ENCODE results near the gene PNPLA2. TPM values are rescaled to one million over a fixed set of nuclear protein-coding genes. Genes with fewer than 3 reads are reported as not detected.

The PNPLA2 gene
- total RNA-seq, 1 experiment from 2014 or later = 66.5 TPM

GRCh38 chr11:797296-798092, 21.2 kb upstream of the PNPLA2 start:
- Mint-ChIP-seq H3K4me3 (peak overlapping the region; percentile 76), H3K27me3 (ENCODE audit: low read depth) (no peaks in the 10 kb centered on the region), H3K9me3 (no peaks in the 10 kb centered on the region), H3K4me1 (peaks cover 13% of the 10 kb centered on the region), H3K27ac (no peak overlapping the region), H3K36me3 (no peaks in the 10 kb centered on the region)
- POLR2A ChIA-PET = interaction anchor here (1.3 to 1.7 kb wide), 3 partner anchors 12 to 21 kb away, joined by 3 to 8 read pairs (median 4); partner anchors contain the start of genes GATD1 and RPLP2
- CTCF ChIA-PET = interaction anchor here (1.1 to 2.1 kb wide), 2 partner anchors 13 to 71 kb away, joined by 3 to 13 read pairs; no protein-coding TSS in a partner anchor
- peak; percentile 72 for DNase-seq (ENCODE audit: low spot score)
- ATAC-seq = peak; percentile 32
- TF ChIP-seq ZNF423 (CRISPR knock-in tag; IDR thresholded peaks at IDR 0.05) (peak; percentile 60; the same call in 1 of the 2 replicates), USF1 (CRISPR knock-in tag; IDR thresholded peaks at IDR 0.05) (no peak), NR3C1 (CRISPR knock-in tag; conservative IDR thresholded peaks at IDR 0.05; ENCODE audit: low read depth) (no peak), ARID4B (CRISPR knock-in tag; IDR thresholded peaks at IDR 0.05; ENCODE audit: borderline replicate concordance) (0 out of 2 replicates have a peak, but pooled peaks have one; percentile 7), ZNF416 (CRISPR knock-in tag; IDR thresholded peaks at IDR 0.05) (no peak), EMX1 (CRISPR knock-in tag; IDR thresholded peaks at IDR 0.05) (no peak), ETV6 (CRISPR knock-in tag; IDR thresholded peaks at IDR 0.05) (0 out of 2 replicates have a peak, but pooled peaks have one; percentile 12), OVOL2 (CRISPR knock-in tag; IDR thresholded peaks at IDR 0.05; ENCODE audit: borderline replicate concordance) (no peak), MYBL2 (CRISPR knock-in tag; IDR thresholded peaks at IDR 0.05) (0 out of 2 replicates have a peak, but pooled peaks have one; percentile 83), TEAD4 (CRISPR knock-in tag; IDR thresholded peaks at IDR 0.05) (no peak), ZNF671 (CRISPR knock-in tag; IDR thresholded peaks at IDR 0.05) (no peak)
- TF ChIP-seq, protein P1, sequence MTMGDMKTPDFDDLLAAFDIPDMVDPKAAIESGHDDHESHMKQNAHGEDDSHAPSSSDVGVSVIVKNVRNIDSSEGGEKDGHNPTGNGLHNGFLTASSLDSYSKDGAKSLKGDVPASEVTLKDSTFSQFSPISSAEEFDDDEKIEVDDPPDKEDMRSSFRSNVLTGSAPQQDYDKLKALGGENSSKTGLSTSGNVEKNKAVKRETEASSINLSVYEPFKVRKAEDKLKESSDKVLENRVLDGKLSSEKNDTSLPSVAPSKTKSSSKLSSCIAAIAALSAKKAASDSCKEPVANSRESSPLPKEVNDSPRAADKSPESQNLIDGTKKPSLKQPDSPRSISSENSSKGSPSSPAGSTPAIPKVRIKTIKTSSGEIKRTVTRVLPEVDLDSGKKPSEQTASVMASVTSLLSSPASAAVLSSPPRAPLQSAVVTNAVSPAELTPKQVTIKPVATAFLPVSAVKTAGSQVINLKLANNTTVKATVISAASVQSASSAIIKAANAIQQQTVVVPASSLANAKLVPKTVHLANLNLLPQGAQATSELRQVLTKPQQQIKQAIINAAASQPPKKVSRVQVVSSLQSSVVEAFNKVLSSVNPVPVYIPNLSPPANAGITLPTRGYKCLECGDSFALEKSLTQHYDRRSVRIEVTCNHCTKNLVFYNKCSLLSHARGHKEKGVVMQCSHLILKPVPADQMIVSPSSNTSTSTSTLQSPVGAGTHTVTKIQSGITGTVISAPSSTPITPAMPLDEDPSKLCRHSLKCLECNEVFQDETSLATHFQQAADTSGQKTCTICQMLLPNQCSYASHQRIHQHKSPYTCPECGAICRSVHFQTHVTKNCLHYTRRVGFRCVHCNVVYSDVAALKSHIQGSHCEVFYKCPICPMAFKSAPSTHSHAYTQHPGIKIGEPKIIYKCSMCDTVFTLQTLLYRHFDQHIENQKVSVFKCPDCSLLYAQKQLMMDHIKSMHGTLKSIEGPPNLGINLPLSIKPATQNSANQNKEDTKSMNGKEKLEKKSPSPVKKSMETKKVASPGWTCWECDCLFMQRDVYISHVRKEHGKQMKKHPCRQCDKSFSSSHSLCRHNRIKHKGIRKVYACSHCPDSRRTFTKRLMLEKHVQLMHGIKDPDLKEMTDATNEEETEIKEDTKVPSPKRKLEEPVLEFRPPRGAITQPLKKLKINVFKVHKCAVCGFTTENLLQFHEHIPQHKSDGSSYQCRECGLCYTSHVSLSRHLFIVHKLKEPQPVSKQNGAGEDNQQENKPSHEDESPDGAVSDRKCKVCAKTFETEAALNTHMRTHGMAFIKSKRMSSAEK (CRISPR knock-in tag; IDR thresholded peaks at IDR 0.05; ENCODE audit: borderline replicate concordance) = no peak
- TF ChIP-seq, protein P2, sequence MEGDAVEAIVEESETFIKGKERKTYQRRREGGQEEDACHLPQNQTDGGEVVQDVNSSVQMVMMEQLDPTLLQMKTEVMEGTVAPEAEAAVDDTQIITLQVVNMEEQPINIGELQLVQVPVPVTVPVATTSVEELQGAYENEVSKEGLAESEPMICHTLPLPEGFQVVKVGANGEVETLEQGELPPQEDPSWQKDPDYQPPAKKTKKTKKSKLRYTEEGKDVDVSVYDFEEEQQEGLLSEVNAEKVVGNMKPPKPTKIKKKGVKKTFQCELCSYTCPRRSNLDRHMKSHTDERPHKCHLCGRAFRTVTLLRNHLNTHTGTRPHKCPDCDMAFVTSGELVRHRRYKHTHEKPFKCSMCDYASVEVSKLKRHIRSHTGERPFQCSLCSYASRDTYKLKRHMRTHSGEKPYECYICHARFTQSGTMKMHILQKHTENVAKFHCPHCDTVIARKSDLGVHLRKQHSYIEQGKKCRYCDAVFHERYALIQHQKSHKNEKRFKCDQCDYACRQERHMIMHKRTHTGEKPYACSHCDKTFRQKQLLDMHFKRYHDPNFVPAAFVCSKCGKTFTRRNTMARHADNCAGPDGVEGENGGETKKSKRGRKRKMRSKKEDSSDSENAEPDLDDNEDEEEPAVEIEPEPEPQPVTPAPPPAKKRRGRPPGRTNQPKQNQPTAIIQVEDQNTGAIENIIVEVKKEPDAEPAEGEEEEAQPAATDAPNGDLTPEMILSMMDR (IDR thresholded peaks at IDR 0.05) = no peak
- TF ChIP-seq, protein P3, sequence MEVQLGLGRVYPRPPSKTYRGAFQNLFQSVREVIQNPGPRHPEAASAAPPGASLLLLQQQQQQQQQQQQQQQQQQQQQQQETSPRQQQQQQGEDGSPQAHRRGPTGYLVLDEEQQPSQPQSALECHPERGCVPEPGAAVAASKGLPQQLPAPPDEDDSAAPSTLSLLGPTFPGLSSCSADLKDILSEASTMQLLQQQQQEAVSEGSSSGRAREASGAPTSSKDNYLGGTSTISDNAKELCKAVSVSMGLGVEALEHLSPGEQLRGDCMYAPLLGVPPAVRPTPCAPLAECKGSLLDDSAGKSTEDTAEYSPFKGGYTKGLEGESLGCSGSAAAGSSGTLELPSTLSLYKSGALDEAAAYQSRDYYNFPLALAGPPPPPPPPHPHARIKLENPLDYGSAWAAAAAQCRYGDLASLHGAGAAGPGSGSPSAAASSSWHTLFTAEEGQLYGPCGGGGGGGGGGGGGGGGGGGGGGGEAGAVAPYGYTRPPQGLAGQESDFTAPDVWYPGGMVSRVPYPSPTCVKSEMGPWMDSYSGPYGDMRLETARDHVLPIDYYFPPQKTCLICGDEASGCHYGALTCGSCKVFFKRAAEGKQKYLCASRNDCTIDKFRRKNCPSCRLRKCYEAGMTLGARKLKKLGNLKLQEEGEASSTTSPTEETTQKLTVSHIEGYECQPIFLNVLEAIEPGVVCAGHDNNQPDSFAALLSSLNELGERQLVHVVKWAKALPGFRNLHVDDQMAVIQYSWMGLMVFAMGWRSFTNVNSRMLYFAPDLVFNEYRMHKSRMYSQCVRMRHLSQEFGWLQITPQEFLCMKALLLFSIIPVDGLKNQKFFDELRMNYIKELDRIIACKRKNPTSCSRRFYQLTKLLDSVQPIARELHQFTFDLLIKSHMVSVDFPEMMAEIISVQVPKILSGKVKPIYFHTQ (CRISPR knock-in tag; IDR thresholded peaks at IDR 0.05) = no peak
- TF ChIP-seq, protein P4, sequence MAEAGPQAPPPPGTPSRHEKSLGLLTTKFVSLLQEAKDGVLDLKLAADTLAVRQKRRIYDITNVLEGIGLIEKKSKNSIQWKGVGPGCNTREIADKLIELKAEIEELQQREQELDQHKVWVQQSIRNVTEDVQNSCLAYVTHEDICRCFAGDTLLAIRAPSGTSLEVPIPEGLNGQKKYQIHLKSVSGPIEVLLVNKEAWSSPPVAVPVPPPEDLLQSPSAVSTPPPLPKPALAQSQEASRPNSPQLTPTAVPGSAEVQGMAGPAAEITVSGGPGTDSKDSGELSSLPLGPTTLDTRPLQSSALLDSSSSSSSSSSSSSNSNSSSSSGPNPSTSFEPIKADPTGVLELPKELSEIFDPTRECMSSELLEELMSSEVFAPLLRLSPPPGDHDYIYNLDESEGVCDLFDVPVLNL (CRISPR knock-in tag; IDR thresholded peaks at IDR 0.05; ENCODE audit: borderline replicate concordance, low read depth) = no peak
- TF ChIP-seq, protein P5, sequence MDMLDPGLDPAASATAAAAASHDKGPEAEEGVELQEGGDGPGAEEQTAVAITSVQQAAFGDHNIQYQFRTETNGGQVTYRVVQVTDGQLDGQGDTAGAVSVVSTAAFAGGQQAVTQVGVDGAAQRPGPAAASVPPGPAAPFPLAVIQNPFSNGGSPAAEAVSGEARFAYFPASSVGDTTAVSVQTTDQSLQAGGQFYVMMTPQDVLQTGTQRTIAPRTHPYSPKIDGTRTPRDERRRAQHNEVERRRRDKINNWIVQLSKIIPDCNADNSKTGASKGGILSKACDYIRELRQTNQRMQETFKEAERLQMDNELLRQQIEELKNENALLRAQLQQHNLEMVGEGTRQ (CRISPR knock-in tag; IDR thresholded peaks at IDR 0.05) = no peak
- TF ChIP-seq, protein P6, sequence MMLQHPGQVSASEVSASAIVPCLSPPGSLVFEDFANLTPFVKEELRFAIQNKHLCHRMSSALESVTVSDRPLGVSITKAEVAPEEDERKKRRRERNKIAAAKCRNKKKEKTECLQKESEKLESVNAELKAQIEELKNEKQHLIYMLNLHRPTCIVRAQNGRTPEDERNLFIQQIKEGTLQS (CRISPR knock-in tag; conservative IDR thresholded peaks at IDR 0.05) = no peak
